ENCODE data around the gene COL16A1.

The COL16A1 gene

GRCh38 chr1:31626223-31627207, 77.3 kb downstream of the COL16A1 start:
- DNase-seq (ENCODE audit: low read depth in 2 of 3, low spot score in 2 of 3) = no peak

DNA sequence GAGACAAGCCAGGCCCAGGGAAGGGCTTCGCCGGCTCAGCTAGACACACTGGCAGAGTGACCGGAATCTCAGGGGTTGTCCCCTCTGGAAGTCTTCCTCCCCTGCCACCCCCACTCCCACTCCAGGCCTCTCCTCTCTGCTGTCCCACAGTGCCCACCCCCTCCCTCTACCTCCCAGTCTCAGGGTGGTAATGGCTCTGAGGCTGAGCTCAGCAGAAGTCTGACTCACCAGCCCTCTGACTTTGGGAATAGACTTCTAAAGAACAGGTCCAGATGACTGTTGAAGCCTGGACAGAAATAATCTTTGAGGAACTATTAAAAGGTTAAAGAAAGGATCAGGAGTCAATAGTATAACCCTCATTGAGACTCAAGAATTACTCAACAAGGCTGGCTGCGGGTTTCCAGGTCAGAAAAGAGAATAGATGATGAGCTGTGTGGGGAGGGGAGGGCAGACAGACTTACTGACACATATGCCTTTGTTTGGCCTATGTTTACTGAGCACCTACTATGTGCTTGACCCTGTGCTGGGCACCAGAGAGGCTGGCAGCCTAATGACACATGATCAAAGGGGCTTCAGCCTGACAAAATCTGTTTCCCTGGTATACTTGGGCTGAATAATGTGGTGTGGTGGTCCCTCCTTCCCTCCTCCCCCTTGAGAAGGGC, 78.1 kb downstream of the COL16A1 start:
- DNase-seq (ENCODE audit: low read depth in 2 of 3, low spot score in 2 of 3) = no peak

DNA sequence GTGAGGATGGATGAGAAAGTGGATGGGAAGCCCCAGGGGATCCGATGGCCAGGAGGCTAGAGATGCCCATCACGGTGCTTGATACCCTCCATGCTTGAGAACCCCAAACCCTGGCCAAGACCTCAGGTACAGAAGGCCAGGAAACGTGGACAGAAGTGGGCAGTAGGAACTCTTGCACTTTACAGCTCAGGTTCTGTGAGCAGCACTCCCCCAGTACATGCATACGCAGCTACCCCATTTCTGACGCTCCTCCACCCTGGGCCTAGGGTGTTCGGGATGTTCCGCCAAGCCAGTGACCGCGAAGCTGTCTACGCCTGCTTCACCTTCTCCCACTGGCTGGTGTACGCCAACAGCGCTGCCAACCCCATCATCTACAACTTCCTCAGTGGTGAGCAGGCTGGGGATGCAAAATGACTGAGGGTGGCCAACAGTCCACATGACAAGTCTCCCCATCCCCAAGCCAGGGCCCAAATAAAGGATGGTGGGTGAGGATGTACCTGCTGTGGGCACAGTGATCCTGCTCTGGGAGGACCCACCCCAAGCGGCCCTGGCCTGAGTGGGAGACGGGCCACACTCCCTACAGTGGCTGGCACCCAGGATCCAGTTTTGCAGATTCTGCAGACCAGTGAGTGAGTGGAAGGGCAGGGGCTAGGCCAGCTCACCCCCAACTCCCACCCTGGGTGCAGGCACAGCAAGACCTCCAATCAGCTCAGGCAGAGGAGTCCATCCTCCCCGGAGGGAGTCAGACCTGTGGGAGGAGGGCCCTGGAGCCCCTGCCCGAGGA, 78.9 kb downstream of the COL16A1 start:
- no peak for DNase-seq (ENCODE audit: low read depth in 2 of 3, low spot score in 2 of 3)

DNA sequence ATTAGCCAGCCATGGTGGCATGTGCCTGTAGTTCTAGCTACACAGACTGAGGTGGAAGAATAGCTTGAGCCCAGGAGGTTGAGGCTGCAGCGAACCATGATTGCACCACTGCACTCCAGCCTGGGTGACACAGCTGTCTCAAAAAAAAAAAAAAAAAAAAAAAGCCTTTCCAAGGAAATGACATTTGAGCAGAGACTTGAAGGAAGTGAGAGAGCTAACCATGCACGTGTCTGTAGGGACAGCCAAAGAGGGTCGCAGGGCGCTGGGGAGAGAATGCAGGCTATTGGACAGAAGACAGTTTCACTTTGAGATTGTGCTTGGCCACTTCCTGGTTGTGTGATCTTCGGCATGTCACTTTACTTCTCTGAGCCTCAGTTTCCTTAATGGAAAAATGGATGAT, 79.5 kb downstream of the COL16A1 start:
- no peak for DNase-seq (ENCODE audit: low read depth in 2 of 3, low spot score in 2 of 3)

- DNase-seq (ENCODE audit: low read depth in 2 of 3, low spot score in 2 of 3) = no peak
These were observed 80.5 kb downstream of the COL16A1 start for GRCh38 chr1:31623365-31623764.

GRCh38 chr1:31621847-31622730, 81.7 kb downstream of the COL16A1 start:
- no peak for DNase-seq (ENCODE audit: low read depth in 2 of 3, low spot score in 2 of 3)

GRCh38 chr1:31621498-31621820, 82.4 kb downstream of the COL16A1 start:
- DNase-seq (ENCODE audit: low read depth in 2 of 3, low spot score in 2 of 3) = no peak

DNA sequence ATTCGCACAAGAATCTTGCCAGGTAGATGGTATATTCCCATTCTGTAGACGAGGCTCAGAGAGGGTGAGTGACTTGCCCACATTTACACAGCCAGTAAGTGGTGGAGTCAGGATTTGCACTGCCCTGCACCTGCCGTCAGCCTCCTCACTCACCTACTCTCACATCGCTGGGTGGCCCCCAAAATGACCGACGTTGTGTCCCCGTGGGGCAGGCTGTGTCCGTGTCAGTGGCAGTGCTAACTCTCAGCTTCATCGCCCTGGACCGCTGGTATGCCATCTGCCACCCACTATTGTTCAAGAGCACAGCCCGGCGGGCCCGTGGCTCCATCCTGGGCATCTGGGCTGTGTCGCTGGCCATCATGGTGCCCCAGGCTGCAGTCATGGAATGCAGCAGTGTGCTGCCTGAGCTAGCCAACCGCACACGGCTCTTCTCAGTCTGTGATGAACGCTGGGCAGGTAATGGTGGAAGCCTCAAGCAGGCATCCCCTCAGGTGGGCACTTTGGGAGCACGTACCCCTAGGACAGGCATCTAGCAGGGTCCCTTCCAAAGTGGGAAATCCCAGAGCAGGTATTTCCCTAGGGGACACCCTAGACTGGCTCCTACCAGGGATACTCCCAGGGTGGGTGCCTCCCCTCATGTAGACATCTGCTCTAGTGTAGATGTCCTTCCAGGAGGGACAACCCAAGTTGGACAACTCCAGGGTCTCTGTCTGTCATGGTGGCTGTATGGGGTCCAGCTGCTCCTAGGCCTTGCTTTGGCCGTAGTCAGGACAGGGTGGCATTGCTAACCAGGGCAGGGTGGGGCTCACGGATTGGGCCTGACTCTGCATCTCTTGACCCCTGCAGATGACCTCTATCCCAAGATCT, 83.0 kb downstream of the COL16A1 start:
- DNase-seq (ENCODE audit: low read depth in 2 of 3, low spot score in 2 of 3) = no peak

GRCh38 chr1:31618916-31619846, 84.6 kb downstream of the COL16A1 start:
- no peak for DNase-seq (ENCODE audit: low read depth in 2 of 3, low spot score in 2 of 3)

GRCh38 chr1:31617916-31618746, 85.7 kb downstream of the COL16A1 start:
- DNase-seq (ENCODE audit: low read depth in 2 of 3, low spot score in 2 of 3) = peak in 1 of 3 experiments; percentile 17

DNA sequence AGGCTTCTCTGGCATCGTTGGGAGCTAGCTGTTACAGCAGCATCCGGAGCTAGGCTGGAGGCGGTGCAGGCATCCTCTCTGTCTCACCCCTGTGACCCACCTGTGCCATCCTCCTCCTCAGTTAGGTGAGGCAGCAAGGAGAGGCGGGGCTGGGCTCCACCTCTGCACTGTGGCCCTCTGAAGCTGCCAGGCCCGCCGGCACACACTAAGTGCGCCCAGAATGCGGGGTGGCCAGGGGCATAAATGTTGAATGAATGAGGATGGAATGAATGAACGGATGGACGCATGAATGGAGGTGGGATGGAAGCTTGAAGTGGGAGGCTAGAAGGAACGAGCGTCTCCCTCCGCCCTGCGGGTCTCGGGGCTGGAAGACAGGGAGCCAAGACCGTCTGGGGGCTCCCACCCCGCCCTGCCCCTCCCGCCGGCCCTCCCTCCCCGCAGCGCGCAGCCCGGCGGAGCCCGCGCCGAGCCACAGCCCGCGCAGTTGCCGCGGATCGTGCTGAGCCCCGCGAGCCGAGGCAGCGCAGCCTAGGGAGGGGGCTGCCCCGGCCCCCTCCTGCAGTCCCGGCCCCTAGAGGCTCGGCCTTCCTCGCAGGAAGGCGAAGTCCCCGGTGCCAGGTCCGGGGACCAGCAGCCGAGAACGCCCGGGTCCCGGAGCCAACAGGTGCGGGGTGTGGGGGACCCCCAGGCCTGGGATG, 86.5 kb downstream of the COL16A1 start, which contains the start of gene HCRTR1:
Gene HCRTR1 (plus strand): TSS at position 472 of the 698 bp plus-strand sequence. CDS start 1,504 bp downstream, outside the sequence.
- DNase-seq (ENCODE audit: low read depth in 2 of 3, low spot score in 2 of 3) = no peak

DNA sequence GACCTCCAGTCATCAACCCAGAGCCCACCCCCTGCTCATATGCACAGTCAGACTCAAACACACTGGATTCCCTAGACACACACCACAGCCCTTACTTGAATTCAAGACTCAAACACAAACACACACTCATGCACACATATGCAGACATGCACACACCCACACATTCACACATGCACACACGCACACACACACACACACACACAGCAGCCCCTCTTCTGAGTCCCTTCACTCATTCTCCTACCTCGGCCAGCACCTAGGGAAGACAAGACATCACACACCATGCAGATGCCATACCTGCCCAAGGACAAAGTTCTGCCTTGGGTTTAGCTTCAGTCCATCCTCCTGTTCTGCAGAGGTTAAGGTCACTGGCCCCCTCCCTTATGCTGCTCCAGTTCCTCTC, 87.9 kb downstream of the COL16A1 start:
- DNase-seq (ENCODE audit: low read depth in 2 of 3, low spot score in 2 of 3) = no peak

GRCh38 chr1:31615414-31615813, 88.4 kb downstream of the COL16A1 start:
- no peak for DNase-seq (ENCODE audit: low read depth in 2 of 3, low spot score in 2 of 3)

DNA sequence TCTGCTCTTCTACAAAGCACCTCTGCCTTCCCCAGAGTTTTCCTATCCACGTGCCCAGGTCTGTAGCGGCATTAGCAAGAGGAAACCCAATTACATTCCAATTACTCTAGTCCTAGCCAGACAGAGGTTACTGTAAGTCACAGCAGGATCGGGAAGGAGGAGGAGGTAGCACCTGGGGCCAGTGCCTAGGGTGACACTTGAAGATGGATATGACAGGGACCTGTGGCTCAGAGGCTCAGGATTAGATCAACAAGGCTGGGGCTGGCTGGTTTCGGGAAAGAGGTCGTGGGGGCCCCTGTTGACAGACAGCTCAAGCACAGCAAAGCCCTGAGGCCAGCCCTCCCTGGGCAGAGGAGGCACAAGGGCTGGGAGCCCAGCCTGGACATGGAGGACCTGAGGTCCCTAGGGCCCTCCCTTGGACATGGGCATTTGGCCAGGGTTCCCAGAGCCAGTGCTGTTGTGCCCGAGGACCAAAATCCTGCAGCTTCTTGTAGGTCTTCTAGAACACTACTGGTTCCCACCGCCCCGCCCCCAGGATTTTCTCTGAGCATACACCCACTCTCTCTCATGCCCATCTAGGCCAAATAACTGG, 89.3 kb downstream of the COL16A1 start:
- DNase-seq (ENCODE audit: low read depth in 2 of 3, low spot score in 2 of 3) = no peak

DNA sequence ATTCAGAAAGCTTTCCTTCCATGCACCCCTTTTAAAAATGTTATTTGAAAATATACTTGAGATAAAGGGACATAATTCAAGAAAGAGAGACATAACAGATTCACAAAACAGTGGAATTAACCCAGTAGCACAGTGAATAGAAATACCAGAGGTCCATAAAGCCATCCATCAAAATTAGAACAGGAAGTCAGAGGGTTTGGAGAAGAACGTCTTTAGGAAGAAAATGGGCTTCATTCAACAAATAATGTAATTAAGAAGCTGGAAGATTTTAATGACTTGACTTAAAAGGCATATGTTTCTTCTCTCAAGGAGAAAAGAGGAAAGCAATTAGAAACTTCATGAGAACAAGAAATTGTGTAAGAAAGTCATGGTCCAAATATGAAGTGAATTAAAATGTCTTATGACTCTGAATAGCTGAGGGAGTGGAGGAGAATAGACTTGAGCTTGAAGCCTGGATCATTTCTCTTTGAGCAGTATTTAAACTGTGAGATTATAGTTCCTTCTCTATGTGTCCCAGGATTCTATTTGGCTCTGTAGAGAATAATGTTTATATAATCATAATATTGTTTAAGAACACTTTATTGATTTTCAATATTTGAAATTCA, 94.2 kb downstream of the COL16A1 start:
- DNase-seq (ENCODE audit: low read depth in 2 of 3, low spot score in 2 of 3) = no peak

DNA sequence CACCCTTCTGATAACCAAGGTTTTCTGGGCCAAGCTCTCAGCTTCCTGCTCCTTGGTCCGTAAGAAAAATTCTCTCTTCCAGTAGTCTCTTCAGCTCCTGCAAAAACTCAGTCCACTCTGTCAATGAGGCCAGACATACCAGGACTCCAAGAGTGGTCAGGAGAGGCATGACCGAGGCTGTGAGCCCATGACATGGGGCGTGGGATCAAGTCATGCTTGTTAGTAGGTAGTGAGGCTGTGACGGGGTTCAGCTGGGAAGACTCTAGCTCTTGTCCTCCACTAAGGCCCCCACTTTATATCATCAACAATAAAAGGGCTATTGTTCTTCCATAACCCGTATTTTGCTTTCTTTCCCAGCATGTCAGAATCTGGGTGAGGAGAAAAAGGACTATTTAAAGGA, 96.5 kb downstream of the COL16A1 start:
- DNase-seq (ENCODE audit: low read depth in 2 of 3, low spot score in 2 of 3) = no peak
